ACC112 (cell line): ENCODE measurements around the gene MMP24OS.

Source experiments
- H2AFZ ChIP-seq: fragments of 200-600 bp; sonication (generic); one replicate; pipeline ENCODE4 v1.6.0; 2017; ENCODE audit warnings: antibody characterized with exemption, low read length; ENCODE audit not compliant: unreplicated experiment
- H3K27ac ChIP-seq: fragments of 200-600 bp; sonication (generic); 2 replicates; pipeline ENCODE4 v1.5.1; 2014; ENCODE audit warnings: low read depth, mild to moderate bottlenecking, antibody characterized with exemption, low read length, moderate library complexity
- H3K27me3 ChIP-seq: fragments of 200-600 bp; sonication (generic); 2 replicates; pipeline ENCODE4 v1.6.1; 2014; ENCODE audit warnings: mild to moderate bottlenecking, antibody characterized with exemption, low read length, moderate library complexity, mixed read lengths; ENCODE audit not compliant: insufficient read depth
- H3K36me3 ChIP-seq: fragments of 200-600 bp; sonication (generic); 2 replicates; pipeline ENCODE4 v1.6.1; 2016; ENCODE audit warnings: mild to moderate bottlenecking, antibody characterized with exemption, low read length, moderate library complexity, mixed read lengths; ENCODE audit not compliant: insufficient read depth
- H3K4me1 ChIP-seq: fragments of 200-600 bp; sonication (generic); one replicate; pipeline ENCODE4 v1.6.1; 2016; ENCODE audit warnings: low read length, mixed read lengths; ENCODE audit not compliant: insufficient read depth, unreplicated experiment, control insufficient read depth
- H3K4me3 ChIP-seq: fragments of 200-600 bp; sonication (generic); 2 replicates; pipeline ENCODE4 v1.5.1; 2014; ENCODE audit warnings: mild to moderate bottlenecking, low read depth, low read length
- H3K79me2 ChIP-seq: fragments of 200-600 bp; sonication (generic); one replicate; pipeline ENCODE4 v1.6.0; 2016; ENCODE audit warnings: low read length; ENCODE audit not compliant: control insufficient read depth, unreplicated experiment, insufficient read depth

The MMP24OS gene

GRCh38 chr20:35297740-35298139 is 19.8 kb upstream of the MMP24OS start:
- no peak overlapping the region for H3K27ac ChIP-seq
- H2AFZ ChIP-seq, result no peak overlapping the region
- H3K36me3 ChIP-seq, result no peaks in the 10 kb centered on the region
- no peaks in the 10 kb centered on the region for H3K79me2 ChIP-seq
- H3K4me1 ChIP-seq, result peaks cover 22% of the 10 kb centered on the region
- no peak overlapping the region for H3K4me3 ChIP-seq
- H3K27me3 ChIP-seq, result no peaks in the 10 kb centered on the region

GRCh38 chr20:35297155-35297554 is 19.2 kb upstream of the MMP24OS start:
- no peak overlapping the region for H3K27ac ChIP-seq
- H3K79me2 ChIP-seq, result no peaks in the 10 kb centered on the region
- H3K4me1 ChIP-seq, result peaks cover 16% of the 10 kb centered on the region
- H3K36me3 ChIP-seq, result no peaks in the 10 kb centered on the region
- H3K4me3 ChIP-seq, result no peak overlapping the region
- H2AFZ ChIP-seq, result no peak overlapping the region
- H3K27me3 ChIP-seq, result no peaks in the 10 kb centered on the region

- H3K79me2 ChIP-seq, result no peaks in the 10 kb centered on the region
- no peaks in the 10 kb centered on the region for H3K27me3 ChIP-seq
- H2AFZ ChIP-seq, result no peak overlapping the region
- no peak overlapping the region for H3K27ac ChIP-seq
- peaks cover 6% of the 10 kb centered on the region for H3K4me1 ChIP-seq
- H3K4me3 ChIP-seq, result no peak overlapping the region
- no peaks in the 10 kb centered on the region for H3K36me3 ChIP-seq
Observed at GRCh38 chr20:35296101-35296554, 18.2 kb upstream of the MMP24OS start.

GRCh38 chr20:35295674-35296073 is 17.8 kb upstream of the MMP24OS start:
- H2AFZ ChIP-seq, result no peak overlapping the region
- no peaks in the 10 kb centered on the region for H3K79me2 ChIP-seq
- no peaks in the 10 kb centered on the region for H3K27me3 ChIP-seq
- H3K4me1 ChIP-seq, result peaks cover 4% of the 10 kb centered on the region
- no peak overlapping the region for H3K27ac ChIP-seq
- no peak overlapping the region for H3K4me3 ChIP-seq
- H3K36me3 ChIP-seq, result no peaks in the 10 kb centered on the region

GRCh38 chr20:35295058-35295457 is 17.1 kb upstream of the MMP24OS start:
- no peaks in the 10 kb centered on the region for H3K79me2 ChIP-seq
- H2AFZ ChIP-seq, result no peak overlapping the region
- no peaks in the 10 kb centered on the region for H3K27me3 ChIP-seq
- no peaks in the 10 kb centered on the region for H3K36me3 ChIP-seq
- H3K4me1 ChIP-seq, result peaks cover 4% of the 10 kb centered on the region
- no peak overlapping the region for H3K4me3 ChIP-seq
- no peak overlapping the region for H3K27ac ChIP-seq

- peaks cover 4% of the 10 kb centered on the region for H3K4me1 ChIP-seq
- H3K4me3 ChIP-seq, result no peak overlapping the region
- H2AFZ ChIP-seq, result no peak overlapping the region
- no peaks in the 10 kb centered on the region for H3K79me2 ChIP-seq
- no peak overlapping the region for H3K27ac ChIP-seq
- no peaks in the 10 kb centered on the region for H3K27me3 ChIP-seq
- no peaks in the 10 kb centered on the region for H3K36me3 ChIP-seq
Observed at GRCh38 chr20:35294293-35294685, 16.4 kb upstream of the MMP24OS start.

GRCh38 chr20:35293303-35294292 is 15.7 kb upstream of the MMP24OS start:
- peaks cover 4% of the 10 kb centered on the region for H3K4me1 ChIP-seq
- H2AFZ ChIP-seq, result no peak overlapping the region
- no peak overlapping the region for H3K27ac ChIP-seq
- no peaks in the 10 kb centered on the region for H3K36me3 ChIP-seq
- no peaks in the 10 kb centered on the region for H3K27me3 ChIP-seq
- H3K79me2 ChIP-seq, result no peaks in the 10 kb centered on the region
- no peak overlapping the region for H3K4me3 ChIP-seq

GRCh38 chr20:35292504-35293285 is 14.8 kb upstream of the MMP24OS start:
- no peak overlapping the region for H3K4me3 ChIP-seq
- H2AFZ ChIP-seq, result no peak overlapping the region

GRCh38 chr20:35291654-35292503 is 14.0 kb upstream of the MMP24OS start, which contains the start of gene FAM83C:
TSS of gene FAM83C (minus strand) at chr20:35292425. CDS start at chr20:35292304, 121 bp downstream.
- no peaks in the 10 kb centered on the region for H3K4me1 ChIP-seq
- H3K36me3 ChIP-seq, result no peaks in the 10 kb centered on the region
- no peaks in the 10 kb centered on the region for H3K79me2 ChIP-seq
- no peak within 1 kb of the TSS for H2AFZ ChIP-seq
- no peak within 1 kb of the TSS for H3K27ac ChIP-seq
- no peaks in the 10 kb centered on the region for H3K27me3 ChIP-seq
- no peak within 1 kb of the TSS for H3K4me3 ChIP-seq

More at GRCh38 chr20:35292504-35293285, 14.8 kb upstream of the MMP24OS start:
- Histone ChIP-seq H3K27me3 (no peaks in the 10 kb centered on the region), H3K36me3 (no peaks in the 10 kb centered on the region), H3K79me2 (no peaks in the 10 kb centered on the region), H3K27ac (no peak overlapping the region), H3K4me1 (peaks cover 4% of the 10 kb centered on the region)

- Histone ChIP-seq H3K27me3 (no peaks in the 10 kb centered on the region), H2AFZ (no peak overlapping the region), H3K27ac (no peak overlapping the region), H3K4me1 (no peaks in the 10 kb centered on the region), H3K4me3 (no peak overlapping the region), H3K79me2 (no peaks in the 10 kb centered on the region), H3K36me3 (no peaks in the 10 kb centered on the region)
Observed at GRCh38 chr20:35290887-35291417, 13.0 kb upstream of the MMP24OS start.
